GM19238 (cell line): ENCODE results near the gene AXL.
"Not testable (repeated sequence)": the region's sequence is repeated elsewhere in the genome, so short reads cannot be mapped to it uniquely, and the experiment has no call there.

Experiments used
- DNase-seq: peaks from one replicate; pipeline ENCODE4 v3.0.0; 2011; ENCODE audit warnings: low spot score; ENCODE audit not compliant: insufficient read length

AXL gene

GRCh38 chr19:41206926-41207750, 11.9 kb upstream of the AXL start:
- DNase-seq = no peak

- no peak for DNase-seq
Measured at GRCh38 chr19:41214161-41214560, 4.9 kb upstream of the AXL start.

- no peak for DNase-seq
Measured at GRCh38 chr19:41217741-41218140, 1.3 kb upstream of the AXL start.

GRCh38 chr19:41218249-41218614, 791 bp upstream of the AXL start:
- DNase-seq = no peak

GRCh38 chr19:41219924-41220567, 1.0 kb downstream of the AXL start:
- no peak for DNase-seq

GRCh38 chr19:41220811-41221210, 1.8 kb downstream of the AXL start:
- no peak for DNase-seq

GRCh38 chr19:41221514-41222205, 2.6 kb downstream of the AXL start:
- DNase-seq = no peak

- no peak for DNase-seq
Measured at GRCh38 chr19:41222240-41222639, 3.2 kb downstream of the AXL start.

GRCh38 chr19:41223431-41224234, 4.6 kb downstream of the AXL start:
- no peak for DNase-seq

GRCh38 chr19:41224632-41225031, 5.6 kb downstream of the AXL start:
- no peak for DNase-seq

GRCh38 chr19:41225238-41226052, 6.4 kb downstream of the AXL start:
- no peak for DNase-seq

GRCh38 chr19:41226053-41226873, 7.2 kb downstream of the AXL start:
- DNase-seq = no peak

GRCh38 chr19:41226874-41227390, 7.9 kb downstream of the AXL start:
- no peak for DNase-seq

GRCh38 chr19:41228486-41228885, 9.5 kb downstream of the AXL start:
- no peak for DNase-seq

GRCh38 chr19:41229338-41229737, 10.3 kb downstream of the AXL start:
- DNase-seq = not testable (repeated sequence)

GRCh38 chr19:41230067-41230857, 11.2 kb downstream of the AXL start:
- DNase-seq = no peak

- DNase-seq = no peak
Measured at GRCh38 chr19:41232686-41233085, 13.7 kb downstream of the AXL start.

- DNase-seq = no peak
Measured at GRCh38 chr19:41233748-41234240, 14.8 kb downstream of the AXL start.
